IMR-90 (cell line): ENCODE data around the gene ZNF366. TPM values are rescaled to one million over a fixed set of nuclear protein-coding genes. Genes with fewer than 3 reads are reported as not detected.

Experiments
- ATAC-seq: fragments of 200-7000 bp; cut with Tn5 transposase; 2 replicates; pipeline ENCODE4 v1.9.1; 2020; ENCODE audit warnings: low read depth, mild to moderate bottlenecking, moderate library complexity
- BruUV-seq: library from RNA; stranded (reverse); fragments of 400-500 nt; replicated peaks from 2 replicates; lab custom pipeline; 2021; lab: Mats Ljungman, UMichigan
- CTCF ChIA-PET: fragments of 300-600 bp; formaldehyde crosslinking; extraction: SDS; loops from one replicate; lab custom pipeline; 2021; ENCODE audit warnings: antibody characterized with exemption; lab: Yijun Ruan, JAX
- POLR2A ChIA-PET: fragments of 300-600 bp; sonication (Branson Sonifier 250); formaldehyde crosslinking; loops from one replicate; lab custom pipeline; 2022; ENCODE audit warnings: antibody characterized with exemption; ENCODE audit not compliant: unreplicated experiment; lab: Charles Lee
- DNase-seq: peaks from one replicate; pipeline ENCODE4 v3.0.0; 2013
- H2AFZ ChIP-seq: replicated peaks from 2 replicates; pipeline ENCODE3; 2013; ENCODE audit warnings: low read length, mild to moderate bottlenecking; ENCODE audit not compliant: poor library complexity
- H2AK5ac ChIP-seq: 2 replicates; pipeline ENCODE4 v1.6.1; 2013; ENCODE audit warnings: low read depth, low read length, inconsistent platforms
- H2AK9ac ChIP-seq: replicated peaks from 2 replicates; pipeline ENCODE3; 2013; ENCODE audit warnings: mild to moderate bottlenecking, low read depth, low read length, moderate library complexity; ENCODE audit not compliant: poor library complexity
- H2BK120ac ChIP-seq: 2 replicates; pipeline ENCODE4 v1.6.1; 2013; ENCODE audit warnings: low read depth, low read length, inconsistent platforms
- H2BK15ac ChIP-seq: 3 replicates; pipeline ENCODE4 v1.6.1; 2013; ENCODE audit warnings: low read depth, low read length, inconsistent platforms
- H2BK20ac ChIP-seq: 2 replicates; pipeline ENCODE4 v1.6.1; 2013; ENCODE audit warnings: low read depth, mild to moderate bottlenecking, inconsistent platforms, low read length, moderate library complexity
- H2BK5ac ChIP-seq: 2 replicates; pipeline ENCODE4 v1.6.1; 2013; ENCODE audit warnings: mild to moderate bottlenecking, low read depth, low read length, inconsistent platforms; ENCODE audit not compliant: poor library complexity, severe bottlenecking
- H3K14ac ChIP-seq: replicated peaks from 2 replicates; pipeline ENCODE4 v1.6.1; 2013; ENCODE audit warnings: low read depth, low read length, inconsistent platforms
- H3K18ac ChIP-seq: 2 replicates; pipeline ENCODE4 v1.6.1; 2013; ENCODE audit warnings: low read depth, low read length, control low read depth
- H3K23ac ChIP-seq: 2 replicates; pipeline ENCODE4 v1.6.1; 2013; ENCODE audit warnings: low read depth, low read length, inconsistent platforms
- H3K27ac ChIP-seq: 2 replicates; pipeline ENCODE4 v1.5.1; 2013; ENCODE audit warnings: mild to moderate bottlenecking, control low read depth, low read length; ENCODE audit not compliant: insufficient read depth
- H3K27me3 ChIP-seq: 2 replicates; pipeline ENCODE4 v1.6.1; 2013; ENCODE audit warnings: low read length; ENCODE audit not compliant: control insufficient read depth, insufficient read depth
- H3K36me3 ChIP-seq: 2 replicates; pipeline ENCODE4 v1.6.1; 2013; ENCODE audit warnings: low read length, mixed read lengths; ENCODE audit not compliant: control insufficient read depth, insufficient read depth
- H3K4ac ChIP-seq: 2 replicates; pipeline ENCODE4 v1.6.1; 2013; ENCODE audit warnings: low read depth, low read length, inconsistent platforms
- H3K4me1 ChIP-seq: 2 replicates; pipeline ENCODE4 v1.6.1; 2013; ENCODE audit warnings: low read length, mixed read lengths; ENCODE audit not compliant: control insufficient read depth, insufficient read depth
- H3K4me2 ChIP-seq: 2 replicates; pipeline ENCODE4 v1.6.1; 2013; ENCODE audit warnings: low read depth, mild to moderate bottlenecking, control low read depth, low read length, moderate library complexity
- H3K4me3 ChIP-seq: 2 replicates; pipeline ENCODE4 v1.5.1; 2013; ENCODE audit warnings: low read depth, mild to moderate bottlenecking, control low read depth, low read length, moderate library complexity; ENCODE audit not compliant: insufficient read depth
- H3K56ac ChIP-seq: 2 replicates; pipeline ENCODE4 v1.6.1; 2013; ENCODE audit warnings: low read length, inconsistent platforms; ENCODE audit not compliant: insufficient read depth; ENCODE audit errors: extremely low read depth
- H3K79me1 ChIP-seq, 2 experiments: 2 replicates each; pipeline ENCODE4 v1.6.1; 2013; ENCODE audit warnings: low read length in 2 of 2, inconsistent platforms in 1 of 2, low read depth in 1 of 2
- H3K9ac ChIP-seq: 2 replicates; pipeline ENCODE4 v1.6.1; 2013; ENCODE audit warnings: low read depth, low read length, control low read depth
- H3K9me1 ChIP-seq: 2 replicates; pipeline ENCODE4 v1.6.1; 2013; ENCODE audit warnings: low read length, inconsistent platforms; ENCODE audit not compliant: insufficient read depth
- H3K9me3 ChIP-seq: 2 replicates; pipeline ENCODE4 v1.6.1; 2013; ENCODE audit warnings: low read length; ENCODE audit not compliant: control insufficient read depth, insufficient read depth
- H4K20me1 ChIP-seq: 2 replicates; pipeline ENCODE4 v1.6.1; 2013; ENCODE audit warnings: low read length, inconsistent platforms; ENCODE audit not compliant: insufficient read depth
- H4K5ac ChIP-seq: 2 replicates; pipeline ENCODE4 v1.6.1; 2013; ENCODE audit warnings: mild to moderate bottlenecking, low read depth, low read length, control low read depth
- H4K8ac ChIP-seq, 2 experiments: 2 replicates each; pipeline ENCODE4 v1.6.1; 2013; ENCODE audit warnings: low read depth in 2 of 2, low read length in 2 of 2, control low read depth in 1 of 2, inconsistent platforms in 1 of 2
- H4K91ac ChIP-seq: 2 replicates; pipeline ENCODE4 v1.6.1; 2013; ENCODE audit warnings: low read depth, low read length, inconsistent platforms; ENCODE audit not compliant: insufficient read depth
- BHLHE40 ChIP-seq: fragments of 150-350 bp; IDR thresholded peaks from 2 replicates; pipeline ENCODE4 v1.6.1; 2016; ENCODE audit warnings: mild to moderate bottlenecking, low read depth, low read length
- MAZ ChIP-seq: IDR thresholded peaks from 2 replicates; pipeline ENCODE4 v1.6.1; 2012; ENCODE audit warnings: low read depth, mild to moderate bottlenecking, low read length, improper control_type of control experiment, moderate library complexity, borderline replicate concordance
- SMC3 ChIP-seq: fragments of 150-350 bp; IDR thresholded peaks from 2 replicates; pipeline ENCODE4 v1.6.1; 2016; ENCODE audit warnings: low read depth, mild to moderate bottlenecking, antibody characterized with exemption, low read length, moderate library complexity
- WGBS, 2 experiments: methylation state at CpG; one replicate each; pipeline versions ENCODE4 v1.1.5 to v1.1.7; 2013; ENCODE audit warnings: missing lambda C conversion rate in 2 of 2; ENCODE audit not compliant: insufficient read length in 1 of 2; ENCODE audit errors: extremely low coverage in 2 of 2; 5-methylcytosine and 5-hydroxymethylcytosine counted together
- dilution Hi-C: fragments of 300-500 bp; cut with HindIII; formaldehyde crosslinking; loops from one replicate; pipeline ENCODE4 v1.14.3; 2018; ENCODE audit warnings: low sequenced_read_pairs; ENCODE audit not compliant: unreplicated experiment
- in situ Hi-C: fragments of 300-500 bp; cut with MboI; formaldehyde crosslinking; loops from 3 replicates; pipeline ENCODE4 v1.14.3; 2019; ENCODE audit warnings: low sequenced_read_pairs, inconsistent platforms, mixed read lengths
- intact Hi-C: fragments of 100-400 bp; cut with micrococcal nuclease; formaldehyde crosslinking; loops from 2 replicates; pipeline ENCODE4 v1.10.0; 2022
- polyA plus RNA-seq, 3 experiments: library from polyadenylated mRNA; depleted of rRNA; stranded (reverse); fragments of >200 nt; gene quantifications; 2 replicates each; pipeline ENCODE4 v1.2.3, GENCODE V29; 2012; ENCODE audit warnings: low replicate concordance in 1 of 3
- total RNA-seq: library from RNA; depleted of rRNA; stranded (reverse); fragments of >200 nt; gene quantifications from 2 replicates; pipeline ENCODE4 v1.2.3, GENCODE V29; 2012

ZNF366 gene
- total and polyA plus RNA-seq, 2 of the 4 experiments (the other 2 are of a cell fraction), result not detected

GRCh38 chr5:72540759-72541438 is 33.7 kb upstream of the ZNF366 start:
- Histone ChIP-seq H3K14ac (no peak overlapping the region), H3K56ac (no peak overlapping the region), H3K9me1 (no peaks in the 10 kb centered on the region), H3K36me3 (no peaks in the 10 kb centered on the region), H2AK5ac (peak overlapping the region; percentile 28; the same call in 1 of the 2 replicates), H3K4me1 (no peaks in the 10 kb centered on the region), H3K27ac (no peak overlapping the region), H3K9me3 (no peaks in the 10 kb centered on the region), H3K18ac (no peak overlapping the region), H4K8ac (no peak overlapping the region; a peak in 1 of 4 replicates), H2AFZ (peak overlapping the region; percentile 59), H2BK15ac (no peak overlapping the region), H3K4me2 (no peak overlapping the region), H4K20me1 (no peaks in the 10 kb centered on the region), H2BK120ac (no peak overlapping the region), H3K4ac (no peak overlapping the region), H2BK20ac (no peak overlapping the region), H3K79me1 (no peaks in the 10 kb centered on the region), H4K91ac (no peak overlapping the region), H3K4me3 (no peak overlapping the region), H3K9ac (no peak overlapping the region), H3K23ac (no peak overlapping the region), H2AK9ac (no peak overlapping the region), H2BK5ac (no peak overlapping the region), H4K5ac (no peak overlapping the region), H3K27me3 (no peaks in the 10 kb centered on the region; the same call in 1 of the 2 replicates)
- ATAC-seq (no peak), DNase-seq (no peak)
- ChIA-PET POLR2A (no interaction called here), CTCF (interaction anchor here (1.3 kb wide), 1 partner anchor 11 kb away, joined by 3 read pairs; no protein-coding TSS in a partner anchor)
- intact Hi-C loops (no loop called here), in situ Hi-C loops (no loop called here), dilution Hi-C loops (no loop called here)
- BruUV-seq, result no TSS peak
- no CpG with 5 or more reads among the region's 7 CpGs for WGBS, 2 experiments
- TF ChIP-seq BHLHE40 (no peak), SMC3 (no peak), MAZ (no peak)
